Stomach (tissue), 9 donors: ENCODE measurements around the gene STK32C. TPM values are rescaled to one million over a fixed set of nuclear protein-coding genes. Genes with fewer than 3 reads are reported as not detected.

Experiments used
- DNase-seq, 2 donors: peaks; one replicate each; pipeline versions ENCODE4 v3.0.0 to v3.0.0-alpha.2; 2013 to 2019
- H3K27ac ChIP-seq, 5 donors: fragments of 200-600 bp in 4 of 5; sonication (generic) in 4 of 5; one replicate each; pipeline ENCODE4 v1.5.1; 2013 to 2019; ENCODE audit warnings: mild to moderate bottlenecking in 1 of 5, moderate library complexity in 1 of 5
- H3K27me3 ChIP-seq, 3 donors: fragments of 200-600 bp; sonication (generic); one replicate each; pipeline ENCODE4 v1.5.1; 2017 to 2019; ENCODE audit warnings: mixed run types in 1 of 3
- H3K36me3 ChIP-seq, 4 donors: fragments of 200-600 bp; sonication (generic); 1 replicate in 3 of 4; 2 replicates in 1 of 4; pipeline ENCODE4 v1.5.1; 2016 to 2019
- H3K4me1 ChIP-seq, 4 donors: fragments of 200-600 bp; sonication (generic); one replicate each; pipeline ENCODE4 v1.5.1; 2016 to 2019
- H3K4me3 ChIP-seq, 4 donors: fragments of 200-600 bp; sonication (generic) in 3 of 4; one replicate each; pipeline ENCODE4 v1.5.1; 2016 to 2019; ENCODE audit warnings: mild to moderate bottlenecking in 1 of 4
- H3K9me3 ChIP-seq, 4 donors: fragments of 200-600 bp; sonication (generic); one replicate each; pipeline ENCODE4 v1.5.1; 2016 to 2019
- EP300 ChIP-seq: sonication (generic); formaldehyde crosslinking; IDR thresholded peaks from one replicate; pipeline ENCODE4 v1.6.1; 2017; ENCODE audit warnings: antibody characterized with exemption
- POLR2A ChIP-seq, 4 donors: fragments of 450-650 bp; IDR thresholded peaks; one replicate each; pipeline ENCODE4 v1.6.1; 2016; ENCODE audit warnings: antibody characterized with exemption in 4 of 4, control low read depth in 2 of 4, mild to moderate bottlenecking in 1 of 4, moderate library complexity in 1 of 4
- POLR2AphosphoS5 ChIP-seq, 3 donors: sonication (generic); formaldehyde crosslinking; IDR thresholded peaks; one replicate each; pipeline ENCODE4 v1.6.1; 2016; ENCODE audit warnings: antibody characterized with exemption in 3 of 3
- WGBS, 5 donors: extraction: QIAGEN DNeasy Blood & Tissue Kit in 3 of 5; methylation state at CpG; one replicate each; pipeline versions ENCODE4 v1.1.5 to v1.1.7; 2013 to 2018; 5-methylcytosine and 5-hydroxymethylcytosine counted together
- intact Hi-C: fragments of 100-400 bp; cut with DNase I; formaldehyde crosslinking; loops from one replicate; pipeline ENCODE4 v1.15.1; 2023; ENCODE audit warnings: low total_unique reads
- polyA plus RNA-seq, 3 donors: library from polyadenylated mRNA; stranded (reverse); fragments of 200-250 nt; gene quantifications; one replicate each; pipeline ENCODE4 v1.2.3, GENCODE V29; 2013
- total RNA-seq, 5 donors: library from RNA; depleted of rRNA; stranded (reverse); fragments of >200 nt; gene quantifications; one replicate each; pipeline versions ENCODE4 v1.1.0 to v1.2.3, GENCODE V29; 2014 to 2016
- TF ChIP-seq, protein P1 (sequence below), 7 experiments: fragments of 450-650 bp in 4 of 7; fragments of 200-600 bp in 3 of 7; sonication (generic) in 3 of 7; IDR thresholded peaks; one replicate each; pipeline ENCODE4 v1.5.1; 2016 to 2019; ENCODE audit warnings: antibody characterized with exemption in 7 of 7, control low read depth in 2 of 7, mild to moderate bottlenecking in 1 of 7
- donor health status: healthy with polysubstance abuse.
- donor health status: Bipolar disorder and iron deficiency.
- donor health status: healthy.

The STK32C gene
- total and polyA plus RNA-seq, 8 donors: 1.6 to 71.0 (median 7.9) TPM; not detected in 1

DNA sequence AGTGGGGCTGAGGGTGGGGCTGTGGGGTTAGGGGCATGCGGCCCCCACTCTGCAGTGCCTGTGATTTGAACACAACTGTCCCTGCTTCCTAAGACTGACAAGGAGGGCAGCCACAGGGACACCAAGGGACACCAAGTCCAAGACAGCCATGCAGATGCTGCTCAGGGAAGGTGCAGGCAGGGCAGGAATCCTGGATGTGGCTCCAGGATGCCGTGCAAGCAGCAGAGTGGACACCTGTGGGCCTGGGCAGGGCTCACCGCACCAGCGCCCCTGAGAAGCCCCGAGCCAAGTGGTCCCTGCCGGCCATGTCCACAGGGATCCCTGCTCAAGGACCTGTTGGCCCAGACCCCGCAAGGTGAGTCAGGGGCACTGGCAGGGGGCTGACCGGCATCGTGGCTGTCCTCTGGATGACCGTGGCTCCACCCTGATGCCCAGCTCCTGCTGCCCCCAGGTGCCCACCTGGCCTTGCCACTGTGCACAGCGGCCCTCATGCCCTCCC is 58.5 kb downstream of the STK32C start:
- H3K9me3 ChIP-seq: no peaks in the 10 kb centered on the region
- H3K4me3 ChIP-seq: peak overlapping the region in 1 of 4 donors; percentile 30
- DNase-seq: no peak
- intact Hi-C loops: no loop called here
- H3K36me3 ChIP-seq: no peaks in the 10 kb centered on the region
- H3K4me1 ChIP-seq: peaks cover 6 to 14% (median 9%) of the 10 kb centered on the region in 4 donors
- TF ChIP-seq EP300: no peak
- TF ChIP-seq POLR2A (IDR thresholded peaks at IDR 0.05): no peak
- TF ChIP-seq POLR2AphosphoS5 (IDR thresholded peaks at IDR 0.05): no peak
- TF ChIP-seq, protein P1, sequence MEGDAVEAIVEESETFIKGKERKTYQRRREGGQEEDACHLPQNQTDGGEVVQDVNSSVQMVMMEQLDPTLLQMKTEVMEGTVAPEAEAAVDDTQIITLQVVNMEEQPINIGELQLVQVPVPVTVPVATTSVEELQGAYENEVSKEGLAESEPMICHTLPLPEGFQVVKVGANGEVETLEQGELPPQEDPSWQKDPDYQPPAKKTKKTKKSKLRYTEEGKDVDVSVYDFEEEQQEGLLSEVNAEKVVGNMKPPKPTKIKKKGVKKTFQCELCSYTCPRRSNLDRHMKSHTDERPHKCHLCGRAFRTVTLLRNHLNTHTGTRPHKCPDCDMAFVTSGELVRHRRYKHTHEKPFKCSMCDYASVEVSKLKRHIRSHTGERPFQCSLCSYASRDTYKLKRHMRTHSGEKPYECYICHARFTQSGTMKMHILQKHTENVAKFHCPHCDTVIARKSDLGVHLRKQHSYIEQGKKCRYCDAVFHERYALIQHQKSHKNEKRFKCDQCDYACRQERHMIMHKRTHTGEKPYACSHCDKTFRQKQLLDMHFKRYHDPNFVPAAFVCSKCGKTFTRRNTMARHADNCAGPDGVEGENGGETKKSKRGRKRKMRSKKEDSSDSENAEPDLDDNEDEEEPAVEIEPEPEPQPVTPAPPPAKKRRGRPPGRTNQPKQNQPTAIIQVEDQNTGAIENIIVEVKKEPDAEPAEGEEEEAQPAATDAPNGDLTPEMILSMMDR (IDR thresholded peaks at IDR 0.05): no peak
- H3K27ac ChIP-seq: no peak overlapping the region
- H3K27me3 ChIP-seq: peaks cover 0 to 11% (median 0%) of the 10 kb centered on the region in 3 donors
- WGBS, 5 donors: 63 to 89% (median 87%) methylated on average over 2 to 11 of the region's 11 CpGs

DNA sequence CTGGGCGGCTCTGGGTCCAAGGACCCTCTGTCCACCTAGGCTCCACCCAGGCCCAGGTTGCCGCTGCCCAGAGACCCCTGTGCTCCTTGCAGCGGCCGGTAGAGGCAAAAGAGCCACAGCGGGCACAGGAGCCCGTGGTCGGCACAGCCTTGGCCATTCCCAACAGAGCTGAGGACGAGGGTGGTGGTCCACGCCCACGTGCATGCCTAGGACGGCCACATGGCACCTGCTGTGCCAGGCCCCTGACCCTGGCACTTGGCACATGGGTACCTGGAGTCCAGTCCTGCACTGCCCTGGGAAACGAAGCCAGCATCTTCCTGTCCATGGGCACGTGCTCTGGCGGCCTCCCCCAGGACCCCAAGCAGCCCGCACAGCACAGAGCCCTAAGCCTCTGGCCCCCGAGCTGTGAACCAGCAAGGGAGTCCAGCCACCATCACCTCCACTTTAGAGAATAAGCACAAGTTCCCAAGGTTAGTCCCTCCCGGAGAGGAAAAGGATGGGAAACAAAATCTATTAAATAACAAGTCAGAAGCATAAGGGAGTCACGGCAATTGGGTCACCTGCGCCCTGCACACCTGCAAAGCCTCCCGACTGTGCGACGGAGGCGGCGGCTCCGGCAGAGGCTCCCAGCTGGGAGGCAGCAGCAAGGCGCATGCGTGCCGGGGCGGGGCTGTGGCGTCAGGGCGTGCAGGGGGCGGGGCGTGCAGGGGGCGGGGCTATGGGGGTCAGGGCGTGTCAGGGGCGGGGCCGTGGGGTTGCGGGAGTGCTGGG is 59.1 kb downstream of the STK32C start:
- Histone ChIP-seq H3K4me1 (peaks cover 6 to 14% (median 9%) of the 10 kb centered on the region in 4 donors), H3K27ac (no peak overlapping the region), H3K36me3 (no peaks in the 10 kb centered on the region), H3K4me3 (peak overlapping the region in 2 of 4 donors; percentile 26 to 30), H3K27me3 (peaks cover 0 to 11% (median 0%) of the 10 kb centered on the region in 3 donors), H3K9me3 (no peaks in the 10 kb centered on the region)
- 44 to 59% (median 49%) methylated on average over 19 to 38 of the region's 38 CpGs for WGBS, 5 donors
- intact Hi-C loops: no loop called here
- TF ChIP-seq, protein P1 (IDR thresholded peaks at IDR 0.05): no peak
- TF ChIP-seq POLR2A (IDR thresholded peaks at IDR 0.05) (no peak), EP300 (no peak), POLR2AphosphoS5 (IDR thresholded peaks at IDR 0.05) (no peak)
- DNase-seq: peak; percentile 53 to 66

DNA sequence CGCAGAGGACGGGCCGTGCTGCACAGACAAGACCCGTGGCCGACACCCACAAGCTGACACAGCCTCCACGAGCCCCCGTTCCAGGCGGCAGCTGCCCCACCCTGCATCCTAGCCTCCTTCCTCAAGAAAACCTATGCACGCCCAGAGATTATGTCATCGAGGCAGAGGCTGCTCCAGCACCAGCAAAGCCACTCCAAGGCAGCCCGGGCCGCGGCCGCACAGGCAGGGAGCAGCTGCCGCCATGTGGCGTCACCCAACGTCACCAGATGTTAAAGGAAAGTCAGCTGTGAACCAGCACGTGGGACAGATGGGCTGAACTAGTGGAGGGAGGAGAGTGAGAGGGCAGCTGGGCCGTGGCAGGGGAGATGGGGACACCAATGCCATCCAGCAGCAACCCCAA is 59.8 kb downstream of the STK32C start:
- no peak for DNase-seq

DNA sequence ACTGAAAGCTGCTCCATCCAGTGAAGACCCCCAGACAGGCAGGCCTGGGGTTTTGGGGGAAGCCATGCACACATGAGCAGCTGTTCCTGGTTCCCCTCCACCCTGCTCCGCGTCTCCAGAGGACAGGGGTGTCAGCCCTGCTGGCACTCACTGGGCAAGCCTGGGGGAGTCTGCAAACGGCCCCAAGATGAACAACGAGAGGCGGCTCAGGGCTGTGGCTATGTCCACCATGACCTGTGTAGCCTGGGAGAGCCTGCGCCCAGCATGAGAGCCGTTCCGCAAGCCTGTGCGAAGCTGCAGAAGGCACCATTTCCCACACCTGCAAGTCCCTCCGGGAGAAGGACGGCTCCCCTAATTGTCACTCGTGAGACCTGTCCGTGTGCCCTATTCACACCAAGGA is 61.5 kb downstream of the STK32C start:
- Histone ChIP-seq H3K27ac (no peak overlapping the region), H3K4me1 (peaks cover 6 to 14% (median 9%) of the 10 kb centered on the region in 4 donors), H3K4me3 (no peak overlapping the region), H3K36me3 (no peaks in the 10 kb centered on the region), H3K9me3 (no peaks in the 10 kb centered on the region), H3K27me3 (peaks cover 0 to 11% (median 0%) of the 10 kb centered on the region in 3 donors)
- TF ChIP-seq EP300 (no peak), POLR2A (IDR thresholded peaks at IDR 0.05) (no peak), POLR2AphosphoS5 (IDR thresholded peaks at IDR 0.05) (no peak)
- TF ChIP-seq, protein P1 (IDR thresholded peaks at IDR 0.05): no peak
- intact Hi-C loops: no loop called here
- DNase-seq: no peak
- 91 to 97% (median 93%) methylated on average over 7 to 13 of the region's 13 CpGs; no CpG with 5 or more reads in 1 of the 5 donors for WGBS, 5 donors

More for the DNA sequence above, 59.8 kb downstream of the STK32C start:
- intact Hi-C loops: no loop called here
- Histone ChIP-seq H3K4me3 (peak overlapping the region in 1 of 4 donors; percentile 26), H3K36me3 (no peaks in the 10 kb centered on the region), H3K27me3 (peaks cover 0 to 11% (median 0%) of the 10 kb centered on the region in 3 donors), H3K9me3 (no peaks in the 10 kb centered on the region), H3K27ac (no peak overlapping the region), H3K4me1 (peaks cover 6 to 14% (median 9%) of the 10 kb centered on the region in 4 donors)
- TF ChIP-seq EP300 (no peak), POLR2A (IDR thresholded peaks at IDR 0.05) (no peak), POLR2AphosphoS5 (IDR thresholded peaks at IDR 0.05) (no peak)
- TF ChIP-seq, protein P1 (IDR thresholded peaks at IDR 0.05): no peak
- 67 to 75% (median 69%) methylated on average over 14 to 19 of the region's 19 CpGs for WGBS, 5 donors
